Coronary artery (tissue), 2 donors: ENCODE measurements around the gene UBL5.

Experiments used
- DNase-seq: peaks from one replicate; pipeline ENCODE4 v3.0.0-alpha.2; 2017; ENCODE audit warnings: low spot score
- H3K27ac ChIP-seq, 2 donors: fragments of 200-600 bp; sonication (generic); one replicate each; pipeline ENCODE4 v1.5.1; 2016 to 2019
- H3K4me3 ChIP-seq: fragments of 200-600 bp; sonication (generic); 2 replicates; pipeline ENCODE4 v1.5.1; 2016; ENCODE audit warnings: mild to moderate bottlenecking, moderate library complexity
- TF ChIP-seq, protein P1 (sequence below): fragments of 200-600 bp; sonication (generic); IDR thresholded peaks from one replicate; pipeline ENCODE4 v1.5.1; 2019; ENCODE audit warnings: antibody characterized with exemption

UBL5 gene

DNA sequence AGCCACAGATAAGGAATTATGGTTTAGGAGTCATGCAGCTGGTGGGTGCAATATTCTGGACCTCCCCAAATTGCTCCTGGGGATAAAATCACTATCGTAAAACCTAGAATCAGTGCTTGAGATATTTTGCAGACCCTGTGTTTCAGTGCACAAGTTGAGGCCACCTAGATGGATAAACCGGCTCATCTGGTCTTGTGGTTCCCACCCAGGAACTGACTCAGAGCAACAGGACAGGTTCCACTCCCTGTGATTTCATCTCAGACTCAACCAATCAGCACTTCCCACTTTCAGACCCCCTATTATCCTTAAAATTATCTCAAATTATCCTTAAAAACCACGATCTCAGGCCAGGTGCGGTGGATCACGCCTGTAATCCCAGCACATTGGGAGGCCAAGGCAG, 29.8 kb upstream of the UBL5 start:
- TF ChIP-seq, protein P1, sequence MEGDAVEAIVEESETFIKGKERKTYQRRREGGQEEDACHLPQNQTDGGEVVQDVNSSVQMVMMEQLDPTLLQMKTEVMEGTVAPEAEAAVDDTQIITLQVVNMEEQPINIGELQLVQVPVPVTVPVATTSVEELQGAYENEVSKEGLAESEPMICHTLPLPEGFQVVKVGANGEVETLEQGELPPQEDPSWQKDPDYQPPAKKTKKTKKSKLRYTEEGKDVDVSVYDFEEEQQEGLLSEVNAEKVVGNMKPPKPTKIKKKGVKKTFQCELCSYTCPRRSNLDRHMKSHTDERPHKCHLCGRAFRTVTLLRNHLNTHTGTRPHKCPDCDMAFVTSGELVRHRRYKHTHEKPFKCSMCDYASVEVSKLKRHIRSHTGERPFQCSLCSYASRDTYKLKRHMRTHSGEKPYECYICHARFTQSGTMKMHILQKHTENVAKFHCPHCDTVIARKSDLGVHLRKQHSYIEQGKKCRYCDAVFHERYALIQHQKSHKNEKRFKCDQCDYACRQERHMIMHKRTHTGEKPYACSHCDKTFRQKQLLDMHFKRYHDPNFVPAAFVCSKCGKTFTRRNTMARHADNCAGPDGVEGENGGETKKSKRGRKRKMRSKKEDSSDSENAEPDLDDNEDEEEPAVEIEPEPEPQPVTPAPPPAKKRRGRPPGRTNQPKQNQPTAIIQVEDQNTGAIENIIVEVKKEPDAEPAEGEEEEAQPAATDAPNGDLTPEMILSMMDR, result no peak
- Histone ChIP-seq H3K4me3 (no peak overlapping the region), H3K27ac (no peak overlapping the region)
- DNase-seq, result no peak

DNA sequence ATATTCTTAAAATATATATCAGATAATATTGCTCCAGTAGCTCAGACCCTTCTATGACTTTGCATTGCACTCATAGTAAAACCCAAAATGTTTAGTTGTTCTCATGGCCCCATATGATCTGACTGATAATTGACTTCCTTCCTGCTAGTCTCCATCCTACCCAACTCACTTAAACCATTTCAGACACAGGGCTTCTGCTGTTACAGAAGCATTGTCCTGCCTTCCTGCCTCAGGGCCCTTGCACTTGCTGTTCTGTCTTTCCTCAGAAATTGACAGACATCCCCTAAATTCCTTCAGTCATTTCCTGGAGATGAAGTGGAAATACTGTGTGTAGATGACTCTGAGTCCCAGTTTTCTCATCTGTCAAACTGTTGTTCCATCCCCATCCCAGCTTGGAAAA, 28.6 kb upstream of the UBL5 start:
- no peak overlapping the region for H3K4me3 ChIP-seq
- H3K27ac ChIP-seq, result no peak overlapping the region
- DNase-seq, result no peak
- TF ChIP-seq, protein P1, result no peak

DNA sequence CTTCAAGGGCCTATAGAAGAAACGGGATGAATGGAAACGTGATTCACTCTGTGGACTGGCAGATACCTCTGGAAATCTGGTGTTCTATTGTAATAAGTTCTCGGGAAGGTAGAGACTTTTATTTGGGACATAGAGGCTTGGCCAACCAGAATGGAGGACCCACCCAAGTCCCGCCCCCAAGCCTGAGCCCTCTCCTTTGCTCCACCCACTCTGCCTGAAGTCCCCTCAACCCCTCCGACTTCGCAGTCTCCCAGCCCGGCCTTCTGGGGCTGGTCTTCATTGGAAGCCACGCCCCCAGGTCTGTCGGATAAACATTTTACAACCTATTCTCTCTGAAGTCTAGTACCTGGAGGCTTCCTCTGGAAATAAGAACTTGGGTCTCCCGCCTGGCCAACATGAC, 25.7 kb upstream of the UBL5 start:
- no peak overlapping the region for H3K4me3 ChIP-seq
- H3K27ac ChIP-seq, result no peak overlapping the region
- TF ChIP-seq, protein P1, result no peak
- no peak for DNase-seq

DNA sequence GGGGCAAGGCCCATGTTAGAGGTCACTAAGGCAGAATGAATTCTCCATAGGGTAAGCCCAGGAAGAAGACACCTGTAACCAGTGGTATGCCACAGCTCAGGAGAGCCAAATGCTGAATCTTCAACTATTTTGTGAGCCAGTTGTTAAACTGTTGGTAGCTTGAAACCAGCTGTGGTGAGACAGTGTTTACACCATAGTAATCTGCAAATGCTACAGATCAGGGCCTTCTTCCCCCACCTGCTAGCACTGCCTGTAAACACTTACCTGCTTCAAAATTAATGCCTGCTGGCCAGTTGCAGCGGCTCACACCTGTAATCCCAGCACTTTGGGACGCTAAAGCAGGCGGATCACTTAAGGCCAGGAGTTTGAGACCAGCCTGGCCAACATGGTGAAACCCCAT, 20.9 kb upstream of the UBL5 start:
- DNase-seq, result no peak
- TF ChIP-seq, protein P1, result no peak
- no peak overlapping the region for H3K4me3 ChIP-seq
- no peak overlapping the region for H3K27ac ChIP-seq

DNA sequence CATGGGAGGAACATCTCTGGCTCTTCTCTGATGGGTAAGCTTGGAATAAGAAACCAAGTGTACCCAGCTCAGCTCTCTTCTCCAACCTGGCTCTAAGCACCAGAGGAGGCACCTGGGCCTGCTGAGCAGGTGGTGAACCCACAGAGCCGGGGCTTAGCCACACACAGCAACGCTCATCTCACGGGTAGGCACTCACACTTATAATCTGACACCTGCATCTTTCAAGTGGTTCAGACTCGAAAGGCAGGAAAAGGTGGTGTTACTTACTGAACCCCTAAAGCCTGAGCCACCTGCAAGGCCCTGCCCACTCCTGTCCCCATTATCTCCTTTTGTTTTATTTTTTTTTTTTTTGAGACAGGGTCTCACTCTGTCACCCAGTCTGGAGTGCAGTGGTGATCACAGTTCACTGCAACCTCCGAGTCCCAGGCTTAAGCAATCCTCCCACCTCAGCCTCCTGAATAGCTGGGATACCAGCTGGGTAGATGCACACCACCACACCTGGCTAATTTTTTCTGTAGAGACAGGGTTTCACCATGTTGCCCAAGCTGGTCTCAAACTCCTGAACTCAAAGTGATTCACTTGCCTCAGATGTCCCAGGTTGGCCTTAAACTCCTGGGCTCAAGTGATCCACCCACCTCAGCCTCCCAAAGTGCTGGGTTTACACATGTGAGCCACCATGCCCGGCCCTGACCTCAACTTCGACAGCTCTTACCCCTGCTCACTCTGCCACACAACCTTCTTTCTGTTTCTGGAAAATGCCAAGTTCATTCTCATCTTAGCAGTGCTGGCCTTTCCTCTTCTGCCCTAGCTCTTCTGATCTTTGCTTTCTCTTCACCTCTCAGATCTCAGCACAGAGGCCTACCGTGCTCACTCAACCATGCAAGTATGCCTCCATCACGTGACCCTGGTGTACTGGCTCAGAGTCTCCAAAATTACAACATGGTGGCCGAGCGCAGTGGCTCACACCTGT, 18.6 kb upstream of the UBL5 start:
- H3K4me3 ChIP-seq, result no peak overlapping the region
- H3K27ac ChIP-seq, result no peak overlapping the region
- TF ChIP-seq, protein P1, result no peak
- no peak for DNase-seq

DNA sequence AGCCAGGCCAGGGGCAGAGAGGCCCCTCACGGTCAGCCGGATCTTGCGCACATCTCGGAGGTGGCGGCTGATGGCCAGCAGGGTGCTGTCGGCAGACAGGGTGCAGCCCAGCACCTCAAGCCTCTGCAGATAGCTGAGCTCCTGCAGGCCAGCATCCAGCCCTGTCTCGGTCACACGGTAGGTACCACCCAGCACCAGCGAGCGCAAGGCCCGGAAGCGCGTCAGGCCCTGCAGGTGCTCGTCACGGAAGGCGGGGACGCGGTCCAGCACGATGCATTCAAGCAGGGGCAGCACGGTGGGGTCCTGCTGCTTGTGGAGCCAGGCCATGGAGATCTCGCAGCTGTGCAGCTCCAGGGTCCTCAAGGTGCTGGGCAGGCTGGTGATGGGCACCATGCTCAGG, 16.6 kb upstream of the UBL5 start:
- Histone ChIP-seq H3K27ac (no peak overlapping the region), H3K4me3 (no peak overlapping the region)
- no peak for DNase-seq
- TF ChIP-seq, protein P1, result no peak

DNA sequence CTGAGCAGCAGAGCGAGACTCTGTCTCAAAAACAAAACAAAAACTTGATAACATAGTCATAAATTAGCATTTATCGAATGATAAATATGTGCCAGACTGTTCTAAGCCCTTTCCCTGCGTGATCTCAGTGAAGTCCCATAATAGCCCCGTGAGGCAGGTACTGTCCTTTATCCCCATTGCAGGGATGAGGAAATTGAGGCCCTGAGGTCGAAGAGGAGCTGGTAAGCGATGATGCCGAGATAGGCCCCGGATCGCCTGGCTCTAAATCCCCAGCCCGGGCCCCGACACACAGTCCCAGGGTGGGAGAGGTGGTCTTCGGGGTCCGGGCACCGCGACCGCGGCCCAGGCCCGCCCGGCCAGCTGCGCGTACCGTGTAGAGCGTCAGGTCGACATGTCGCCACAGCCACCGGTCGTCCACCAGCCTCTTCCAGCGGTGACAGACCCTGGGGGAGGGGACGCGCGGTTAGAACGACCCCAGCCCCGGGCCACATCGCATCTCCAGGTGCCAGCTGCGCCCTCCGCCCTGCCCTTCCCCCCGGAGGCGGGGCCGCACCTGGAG, 9.5 kb upstream of the UBL5 start:
- TF ChIP-seq, protein P1, result no peak

More for the DNA sequence above, 9.5 kb upstream of the UBL5 start:
- H3K4me3 ChIP-seq, result peak overlapping the region; percentile 100
- H3K27ac ChIP-seq, result peak overlapping the region; percentile 88 to 99
- no peak for DNase-seq
